ENCODE measurements around the gene CPEB3. TPM values are rescaled to one million over a fixed set of nuclear protein-coding genes. Genes with fewer than 3 reads are reported as not detected.

Gene CPEB3
- total RNA-seq, 1 donor from 2014 or later = 8.0 TPM

DNA sequence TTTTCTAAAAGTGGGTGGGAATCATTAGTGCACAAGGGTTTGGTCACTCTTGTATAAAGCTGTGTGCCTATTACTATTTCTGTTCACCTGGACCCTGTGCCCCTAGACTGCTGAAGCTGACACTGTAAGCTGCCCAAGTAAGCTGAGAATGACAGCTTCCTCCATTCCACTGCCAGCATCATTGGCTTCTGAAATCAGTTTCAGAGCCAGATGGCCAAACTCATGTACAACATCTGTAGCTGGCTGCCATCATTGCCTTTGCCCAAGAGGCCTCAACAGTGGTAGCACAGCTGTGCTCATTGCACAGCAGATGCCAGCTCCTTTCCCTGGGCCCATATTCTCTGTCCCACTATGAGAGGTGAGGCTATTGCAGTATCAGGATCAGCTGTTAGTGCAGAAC, 165.7 kb downstream of the CPEB3 start:
- Mint-ChIP-seq H3K4me3 (ENCODE audit: unreplicated experiment) (no peak overlapping the region), H3K4me1 (ENCODE audit: low read depth, unreplicated experiment) (peaks cover 10% of the 10 kb centered on the region), H3K9me3 (ENCODE audit: unreplicated experiment) (peaks cover 2% of the 10 kb centered on the region), H3K27ac (ENCODE audit: unreplicated experiment) (peak overlapping the region; percentile 45), H3K27me3 (ENCODE audit: unreplicated experiment) (peaks cover 2% of the 10 kb centered on the region), H3K36me3 (ENCODE audit: unreplicated experiment) (no peaks in the 10 kb centered on the region)
- no peak for TF ChIP-seq CTCF (IDR thresholded peaks at IDR 0.05; ENCODE audit: partially characterized antibody, unreplicated experiment)
- peak; percentile 19 for DNase-seq

- Mint-ChIP-seq H3K27me3 (ENCODE audit: unreplicated experiment) (peaks cover 2% of the 10 kb centered on the region), H3K27ac (ENCODE audit: unreplicated experiment) (peak overlapping the region; percentile 45), H3K4me1 (ENCODE audit: low read depth, unreplicated experiment) (peaks cover 10% of the 10 kb centered on the region), H3K9me3 (ENCODE audit: unreplicated experiment) (peaks cover 2% of the 10 kb centered on the region), H3K36me3 (ENCODE audit: unreplicated experiment) (no peaks in the 10 kb centered on the region), H3K4me3 (ENCODE audit: unreplicated experiment) (no peak overlapping the region)
- TF ChIP-seq CTCF (IDR thresholded peaks at IDR 0.05; ENCODE audit: partially characterized antibody, unreplicated experiment) = no peak
- DNase-seq = no peak
Observed at GRCh38 chr10:92124616-92125143, 166.2 kb downstream of the CPEB3 start.

GRCh38 chr10:92124020-92124419, 166.9 kb downstream of the CPEB3 start:
- H3K27me3 Mint-ChIP-seq (ENCODE audit: unreplicated experiment) = peaks cover 3% of the 10 kb centered on the region
- DNase-seq = no peak
- H3K9me3 Mint-ChIP-seq (ENCODE audit: unreplicated experiment) = peaks cover 2% of the 10 kb centered on the region
- no peak overlapping the region for H3K27ac Mint-ChIP-seq (ENCODE audit: unreplicated experiment)
- H3K4me3 Mint-ChIP-seq (ENCODE audit: unreplicated experiment) = no peak overlapping the region
- H3K4me1 Mint-ChIP-seq (ENCODE audit: low read depth, unreplicated experiment) = peaks cover 10% of the 10 kb centered on the region
- no peak for TF ChIP-seq CTCF (IDR thresholded peaks at IDR 0.05; ENCODE audit: partially characterized antibody, unreplicated experiment)
- no peaks in the 10 kb centered on the region for H3K36me3 Mint-ChIP-seq (ENCODE audit: unreplicated experiment)

GRCh38 chr10:92122941-92123450, 167.9 kb downstream of the CPEB3 start:
- no peak for TF ChIP-seq CTCF (IDR thresholded peaks at IDR 0.05; ENCODE audit: partially characterized antibody, unreplicated experiment)
- Mint-ChIP-seq H3K4me3 (ENCODE audit: unreplicated experiment) (no peak overlapping the region), H3K36me3 (ENCODE audit: unreplicated experiment) (no peaks in the 10 kb centered on the region), H3K4me1 (ENCODE audit: low read depth, unreplicated experiment) (peaks cover 10% of the 10 kb centered on the region), H3K27ac (ENCODE audit: unreplicated experiment) (no peak overlapping the region), H3K27me3 (ENCODE audit: unreplicated experiment) (peaks cover 6% of the 10 kb centered on the region), H3K9me3 (ENCODE audit: unreplicated experiment) (peaks cover 2% of the 10 kb centered on the region)
- DNase-seq = no peak

- no peak overlapping the region for H3K4me3 Mint-ChIP-seq (ENCODE audit: unreplicated experiment)
- H3K27me3 Mint-ChIP-seq (ENCODE audit: unreplicated experiment) = peaks cover 6% of the 10 kb centered on the region
- TF ChIP-seq CTCF (IDR thresholded peaks at IDR 0.05; ENCODE audit: partially characterized antibody, unreplicated experiment) = no peak
- no peak overlapping the region for H3K27ac Mint-ChIP-seq (ENCODE audit: unreplicated experiment)
- no peak for DNase-seq
- H3K9me3 Mint-ChIP-seq (ENCODE audit: unreplicated experiment) = peaks cover 2% of the 10 kb centered on the region
- peaks cover 10% of the 10 kb centered on the region for H3K4me1 Mint-ChIP-seq (ENCODE audit: low read depth, unreplicated experiment)
- H3K36me3 Mint-ChIP-seq (ENCODE audit: unreplicated experiment) = no peaks in the 10 kb centered on the region
Observed at GRCh38 chr10:92121686-92122492, 169.0 kb downstream of the CPEB3 start.

Data from glutamatergic neuron (in vitro differentiated cells).